Heart left ventricle (tissue), 16 donors: Measurements from ENCODE around the gene MYCBP2. TPM values are rescaled to one million over a fixed set of nuclear protein-coding genes. Genes with fewer than 3 reads are reported as not detected.

Experiments
- ATAC-seq, 4 donors: fragments of 200-7000 bp; cut with Tn5 transposase; one replicate each; pipeline ENCODE4 v1.9.1; 2020 to 2022; ENCODE audit warnings: moderate library complexity in 4 of 4, mild to moderate bottlenecking in 3 of 4, moderate number of reproducible peaks in 1 of 4
- DNase-seq, 5 donors: peaks; one replicate each; pipeline ENCODE4 v3.0.0-alpha.2; 2020
- H3K27ac ChIP-seq, 12 donors: fragments of 200-600 bp; sonication (generic) in 4 of 12; one replicate each; pipeline versions ENCODE4 v1.5.0 to v1.8.0; 2016 to 2022; ENCODE audit warnings: mild to moderate bottlenecking in 2 of 12
- H3K27me3 ChIP-seq, 9 donors: fragments of 200-600 bp; sonication (generic) in 2 of 9; one replicate each; pipeline versions ENCODE4 v1.5.1 to v1.8.0; 2016 to 2022; ENCODE audit warnings: mild to moderate bottlenecking in 3 of 9
- H3K36me3 ChIP-seq, 9 donors: fragments of 200-600 bp; sonication (generic) in 2 of 9; one replicate each; pipeline versions ENCODE4 v1.5.0 to v1.8.0; 2018 to 2022; ENCODE audit warnings: mild to moderate bottlenecking in 2 of 9
- H3K4me1 ChIP-seq, 12 donors: fragments of 200-600 bp; sonication (generic) in 4 of 12; one replicate each; pipeline versions ENCODE4 v1.5.0 to v1.8.0; 2016 to 2022; ENCODE audit warnings: mild to moderate bottlenecking in 3 of 12
- H3K4me3 ChIP-seq, 12 donors: fragments of 200-600 bp; sonication (generic) in 4 of 12; one replicate each; pipeline versions ENCODE4 v1.5.0 to v1.8.0; 2017 to 2022; ENCODE audit warnings: mild to moderate bottlenecking in 9 of 12, moderate library complexity in 4 of 12
- H3K9me3 ChIP-seq, 12 donors: fragments of 200-600 bp; sonication (generic) in 4 of 12; one replicate each; pipeline versions ENCODE4 v1.5.0 to v1.8.0; 2016 to 2022; ENCODE audit warnings: mild to moderate bottlenecking in 1 of 12
- CTCF ChIP-seq, 12 donors: fragments of 200-600 bp; sonication (generic) in 4 of 12; IDR thresholded peaks; one replicate each; pipeline versions ENCODE4 v1.5.0 to v1.8.0; 2018 to 2022; ENCODE audit warnings: antibody characterized with exemption in 12 of 12, mild to moderate bottlenecking in 5 of 12
- POLR2A ChIP-seq, 2 donors: fragments of 450-650 bp; IDR thresholded peaks; one replicate each; pipeline ENCODE4 v1.6.1; 2017; ENCODE audit warnings: antibody characterized with exemption in 2 of 2, mild to moderate bottlenecking in 2 of 2, moderate library complexity in 2 of 2
- WGBS, 4 donors: extraction: QIAGEN DNeasy Blood & Tissue Kit in 2 of 4; methylation state at CpG; one replicate each; pipeline versions ENCODE4 v1.1.5 to v1.1.7; 2013 to 2018; 5-methylcytosine and 5-hydroxymethylcytosine counted together
- intact Hi-C, 10 donors: fragments of 100-400 bp; cut with DNase I; formaldehyde crosslinking; loops; one replicate each; pipeline versions ENCODE4 v1.11.1 to v1.14.2; 2022
- polyA plus RNA-seq, 2 donors: library from polyadenylated mRNA; stranded (reverse); fragments of 200-250 nt; gene quantifications; one replicate each; pipeline ENCODE4 v1.2.3, GENCODE V29; 2013
- total RNA-seq, 9 donors: library from RNA; depleted of rRNA in 2 of 9; stranded (reverse); fragments of >200 nt in 2 of 9; fragmentation: NEBNext Ultra II Directional in 3 of 9; extraction: Animal tissue kit (Norgen Biotek cat#: 25700) in 3 of 9; gene quantifications; one replicate each; pipeline versions ENCODE4 v1.1.0 to v1.2.4, GENCODE V29; 2016 to 2023
- donor health status: ischemic (EF 13 %, LVEDD 7.1; RV severe dilation, severe dysfunction).
- donor health status: healthy with polysubstance abuse.
- donor health status: DM: no; HTN: yes; CAD: no.
- donor health status: DM: no; HTN: no; CAD: no.
- donor health status: ischemic (EF 25% LVEDD 6.9; RV normal size, moderate dysfunction).
- donor health status: ischemic (EF 25% LVEDD 5.7; RV mildly dilated, moderate dysfunction).
- donor health status: healthy.
- donor health status: DM: yes; HTN: yes; CAD: no.
- donor health status: ischemic (EF 35%, LVEDD 5.7; RV mildly dilated, moderate dysfunction).
- donor health status: nonischemic (EF 11% LVEDD 7.7; RV severe dilation, severe dysfunction).
- donor health status: DM: yes; HTN: yes; CAD: no.
- donor health status: PGD.
- donor health status: ischemic (EF 29% LVEDD 5.4; RV normal size, mild dysfunction).
- donor health status: nonischemic (EF 23%, LVEDD 6.1; RV moderate dilation, normal function).

Gene MYCBP2
- total and polyA plus RNA-seq, 11 donors: 15.7 to 85.6 (median 58.2) TPM

- 75 to 84% (median 81%) methylated on average over 2 of the region's 2 CpGs for WGBS, 4 donors
- no peak for TF ChIP-seq CTCF (IDR thresholded peaks at IDR 0.05)
- TF ChIP-seq POLR2A (IDR thresholded peaks at IDR 0.05): no peak
- H3K4me3 ChIP-seq: no peak overlapping the region
- ATAC-seq: no peak
- H3K27ac ChIP-seq: no peak overlapping the region
- no peaks in the 10 kb centered on the region for H3K36me3 ChIP-seq
- H3K9me3 ChIP-seq: no peaks in the 10 kb centered on the region
- DNase-seq: no peak
- peaks cover 0 to 15% (median 0%) of the 10 kb centered on the region in 12 donors for H3K4me1 ChIP-seq
- intact Hi-C loops: loop anchor here in 1 of 10 donors (2.0 kb wide), 1 partner anchor 70 kb away; no protein-coding TSS in a partner anchor
- peaks cover 0 to under 1% (median 0%) of the 10 kb centered on the region in 9 donors for H3K27me3 ChIP-seq
These were observed 18.4 kb upstream of the MYCBP2 start for GRCh38 chr13:77345150-77345780.

GRCh38 chr13:77343841-77344240, 16.9 kb upstream of the MYCBP2 start:
- ATAC-seq (no peak), DNase-seq (no peak)
- no peak overlapping the region for H3K4me3 ChIP-seq
- TF ChIP-seq CTCF (IDR thresholded peaks at IDR 0.05) (no peak), POLR2A (IDR thresholded peaks at IDR 0.05) (no peak)
- intact Hi-C loops: loop anchor here in 1 of 10 donors (2.0 kb wide), 1 partner anchor 69 kb away; no protein-coding TSS in a partner anchor
- H3K27ac ChIP-seq: no peak overlapping the region
- no peaks in the 10 kb centered on the region for H3K9me3 ChIP-seq
- H3K4me1 ChIP-seq: peaks cover 0 to 16% (median 0%) of the 10 kb centered on the region in 12 donors
- H3K27me3 ChIP-seq: peaks cover 0 to 2% (median 0%) of the 10 kb centered on the region in 9 donors
- H3K36me3 ChIP-seq: no peaks in the 10 kb centered on the region
- 94 to 97% (median 95%) methylated on average over 4 of the region's 4 CpGs for WGBS, 4 donors

- no peak for DNase-seq
- Histone ChIP-seq H3K27me3 (peaks cover 0 to 4% (median 0%) of the 10 kb centered on the region in 9 donors), H3K4me1 (peaks cover 0 to 14% (median 0%) of the 10 kb centered on the region in 12 donors), H3K27ac (peak overlapping the region in 1 of 12 donors; percentile 45), H3K9me3 (no peaks in the 10 kb centered on the region), H3K4me3 (no peak overlapping the region), H3K36me3 (no peaks in the 10 kb centered on the region)
- no peak for ATAC-seq
- TF ChIP-seq CTCF (IDR thresholded peaks at IDR 0.05) (no peak), POLR2A (IDR thresholded peaks at IDR 0.05) (no peak)
- intact Hi-C loops: loop anchor here in 2 of 10 donors (5.0 to 10.0 kb wide), 2 partner anchors 135 to 138 kb away; no protein-coding TSS in a partner anchor
- 73 to 82% (median 76%) methylated on average over 2 of the region's 2 CpGs for WGBS, 4 donors
These were observed 12.5 kb upstream of the MYCBP2 start for GRCh38 chr13:77339408-77339807.

GRCh38 chr13:77338961-77339401, 12.1 kb upstream of the MYCBP2 start:
- peaks cover 0 to 14% (median 0%) of the 10 kb centered on the region in 12 donors for H3K4me1 ChIP-seq
- no peak overlapping the region for H3K4me3 ChIP-seq
- intact Hi-C loops: loop anchor here in 2 of 10 donors (5.0 to 10.0 kb wide), 2 partner anchors 136 to 138 kb away; no protein-coding TSS in a partner anchor
- 31 to 42% (median 36%) methylated on average over 5 to 6 of the region's 6 CpGs for WGBS, 4 donors
- peaks cover 0 to 4% (median 0%) of the 10 kb centered on the region in 9 donors for H3K27me3 ChIP-seq
- DNase-seq (no peak), ATAC-seq (peak; percentile 26 to 73 (median 53))
- TF ChIP-seq POLR2A (IDR thresholded peaks at IDR 0.05): no peak
- no peak for TF ChIP-seq CTCF (IDR thresholded peaks at IDR 0.05)
- H3K36me3 ChIP-seq: no peaks in the 10 kb centered on the region
- H3K9me3 ChIP-seq: no peaks in the 10 kb centered on the region
- H3K27ac ChIP-seq: peak overlapping the region in 1 of 12 donors; percentile 45
